Colon (tissue), 2 donors: ENCODE data around the gene APBA1.

Experiments
- FAIRE-seq: peaks from 2 replicates; lab custom pipeline; 2012; peaks lifted over from hg19 to GRCh38; lab: Jason Lieb, UNC
- donor health status: control.
- donor health status: control.

APBA1 gene

DNA sequence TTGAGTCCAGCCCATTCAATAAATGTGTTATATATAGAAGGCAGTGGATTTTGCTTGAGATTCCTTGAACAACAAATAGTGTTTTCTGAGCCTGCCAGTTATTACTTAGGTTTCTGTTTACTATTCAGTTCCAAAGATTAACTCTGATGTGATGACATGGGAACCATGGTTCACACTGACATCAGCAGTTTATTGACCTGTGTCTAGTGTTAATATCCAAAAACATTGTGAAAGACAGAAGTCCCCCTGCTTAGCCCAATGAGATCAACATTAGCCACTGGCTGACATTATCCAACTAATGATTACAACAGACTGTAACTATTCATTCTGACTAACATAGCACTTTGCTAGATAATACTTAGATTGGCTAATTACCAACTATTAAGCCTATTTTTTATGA lies 14.9 kb downstream of the APBA1 start:
- FAIRE-seq: no peak

- no peak for FAIRE-seq
These were observed 17.1 kb downstream of the APBA1 start for GRCh38 chr9:69655065-69655464.

GRCh38 chr9:69653261-69653660 lies 18.9 kb downstream of the APBA1 start:
- FAIRE-seq: no peak

GRCh38 chr9:69649566-69650250 lies 22.5 kb downstream of the APBA1 start:
- no peak for FAIRE-seq

- FAIRE-seq: no peak
These were observed 24.4 kb downstream of the APBA1 start for GRCh38 chr9:69647804-69648203.

DNA sequence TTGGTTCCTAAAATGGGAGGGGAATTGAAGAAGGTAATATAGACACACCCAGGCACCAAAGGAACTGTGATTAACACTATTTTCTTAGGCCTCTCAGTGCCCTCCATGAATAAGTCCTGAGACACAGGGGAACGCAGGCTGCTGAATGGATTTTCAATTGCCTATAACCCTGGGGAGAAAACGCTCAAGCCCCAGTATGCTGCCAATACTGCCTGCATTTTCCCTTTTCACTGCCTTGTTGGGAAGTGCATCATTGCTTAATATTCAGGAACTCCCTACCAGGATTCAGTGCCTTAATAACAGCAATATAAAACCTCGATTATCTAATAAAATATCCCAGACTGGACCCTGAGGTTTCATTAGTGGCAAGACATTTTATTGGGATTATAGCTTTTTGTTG lies 25.4 kb downstream of the APBA1 start:
- no peak for FAIRE-seq

GRCh38 chr9:69645488-69645887 lies 26.7 kb downstream of the APBA1 start:
- FAIRE-seq: no peak

- FAIRE-seq: no peak
These were observed 29.1 kb downstream of the APBA1 start for GRCh38 chr9:69643098-69643497.

DNA sequence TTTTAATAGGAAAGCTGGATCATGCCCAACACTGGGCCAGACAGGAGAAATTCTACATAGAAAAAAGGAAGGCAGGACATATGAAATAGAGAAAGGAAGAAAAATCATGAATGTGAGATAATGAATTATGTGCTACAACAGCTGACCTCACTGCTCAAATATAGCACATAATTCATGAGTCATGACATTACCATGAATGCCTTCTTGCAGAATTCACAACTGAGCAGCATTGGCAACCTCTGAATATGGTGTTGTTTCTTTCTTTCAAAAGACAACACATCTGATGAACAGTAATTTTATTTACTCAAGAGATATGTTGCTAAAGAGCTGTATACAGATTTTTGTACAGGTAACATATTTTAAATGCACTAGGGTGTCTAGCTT lies 34.4 kb downstream of the APBA1 start:
- no peak for FAIRE-seq

GRCh38 chr9:69637193-69637816 lies 34.9 kb downstream of the APBA1 start:
- no peak for FAIRE-seq

- no peak for FAIRE-seq
These were observed 38.5 kb downstream of the APBA1 start for GRCh38 chr9:69633716-69634115.

GRCh38 chr9:69632768-69633167 lies 39.4 kb downstream of the APBA1 start:
- no peak for FAIRE-seq

DNA sequence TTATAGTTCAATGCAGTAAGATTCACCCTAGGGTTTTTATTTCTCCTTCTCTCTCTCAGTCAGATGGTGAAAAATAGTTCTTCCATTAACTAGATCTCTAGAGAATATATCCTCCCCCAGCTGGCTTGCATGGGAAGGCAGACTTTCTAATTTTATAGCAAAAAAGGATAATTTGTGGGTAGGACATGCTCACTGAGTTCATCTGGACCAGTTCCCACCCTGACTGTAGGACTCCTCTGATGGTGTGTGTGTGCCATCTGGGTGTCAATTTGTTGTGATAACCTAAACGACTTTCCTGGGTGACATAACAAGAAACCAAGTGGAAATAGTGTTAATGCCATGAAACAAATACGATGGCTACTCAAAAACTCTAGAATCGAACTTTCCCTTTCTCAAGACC lies 44.9 kb downstream of the APBA1 start:
- FAIRE-seq: no peak

DNA sequence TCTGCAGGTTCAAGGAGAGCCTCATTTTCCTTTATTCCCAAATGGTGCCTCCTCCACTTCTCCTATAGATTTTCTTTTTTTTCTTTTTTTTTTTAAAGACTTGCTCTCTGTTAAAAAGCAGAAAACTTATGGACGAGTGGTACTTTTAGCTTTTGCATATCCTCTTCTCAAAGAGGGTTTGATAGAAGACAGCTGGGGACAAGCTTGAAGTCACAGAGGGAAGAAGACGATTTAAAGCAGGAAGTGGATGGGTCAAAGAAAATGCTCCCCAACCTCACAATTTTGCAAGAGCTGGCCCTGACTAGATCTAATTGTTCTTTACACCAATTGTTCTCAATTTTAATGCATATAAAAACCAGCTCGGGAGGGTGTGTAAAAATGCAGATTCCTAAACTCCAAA lies 48.9 kb downstream of the APBA1 start:
- FAIRE-seq: no peak

DNA sequence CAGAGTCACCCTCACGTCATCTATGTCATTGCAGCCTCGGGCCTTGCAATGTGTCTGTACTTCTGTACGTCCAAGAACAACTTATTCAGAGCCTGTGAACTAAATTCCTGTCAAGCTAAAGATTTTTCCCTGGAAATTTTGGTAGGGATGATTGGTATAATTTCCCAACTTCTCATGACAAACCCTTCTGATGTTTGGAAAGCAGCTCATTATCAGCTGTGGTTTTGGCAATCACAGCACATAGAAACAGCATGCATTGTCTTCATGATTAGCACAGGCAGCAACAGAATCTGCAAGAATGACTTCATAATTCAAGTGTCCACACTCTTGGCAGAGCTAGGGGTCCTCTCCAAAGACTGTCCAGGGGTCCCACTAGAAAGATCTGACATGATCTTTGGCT lies 49.5 kb downstream of the APBA1 start:
- FAIRE-seq: no peak

DNA sequence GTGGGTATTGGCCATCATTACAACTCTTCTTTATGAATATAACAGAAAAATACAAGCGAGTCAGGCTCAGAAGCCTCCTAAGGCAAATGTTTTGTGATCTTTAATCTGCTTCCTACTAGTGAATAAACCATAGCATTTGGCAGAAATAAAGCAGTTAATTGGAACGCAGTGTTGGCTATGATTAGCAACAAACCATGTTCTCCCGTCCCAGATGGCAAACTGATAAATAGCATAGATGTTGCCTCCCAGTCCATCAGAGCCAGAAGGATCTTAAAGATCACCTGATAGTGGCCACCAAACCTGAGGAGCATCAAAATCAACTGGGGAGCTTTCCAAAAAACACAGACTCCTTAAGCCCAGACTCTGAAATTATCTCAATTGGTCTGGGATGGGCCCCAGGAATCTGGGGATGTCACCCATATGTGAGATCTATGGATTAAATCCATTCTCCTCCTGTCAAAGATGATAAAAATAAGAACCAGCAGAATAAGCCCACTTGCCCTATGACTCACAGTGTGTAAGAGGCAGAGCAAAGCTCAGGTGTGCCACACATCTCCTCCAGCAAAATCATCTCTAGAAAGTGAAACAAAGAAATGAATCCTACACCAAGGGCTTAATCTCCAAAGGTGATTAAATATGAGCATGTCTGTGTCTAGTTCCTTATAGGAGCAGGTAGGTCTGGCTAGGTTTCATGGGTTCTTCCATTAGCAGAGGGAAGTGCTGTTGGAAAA lies 50.3 kb downstream of the APBA1 start:
- no peak for FAIRE-seq

DNA sequence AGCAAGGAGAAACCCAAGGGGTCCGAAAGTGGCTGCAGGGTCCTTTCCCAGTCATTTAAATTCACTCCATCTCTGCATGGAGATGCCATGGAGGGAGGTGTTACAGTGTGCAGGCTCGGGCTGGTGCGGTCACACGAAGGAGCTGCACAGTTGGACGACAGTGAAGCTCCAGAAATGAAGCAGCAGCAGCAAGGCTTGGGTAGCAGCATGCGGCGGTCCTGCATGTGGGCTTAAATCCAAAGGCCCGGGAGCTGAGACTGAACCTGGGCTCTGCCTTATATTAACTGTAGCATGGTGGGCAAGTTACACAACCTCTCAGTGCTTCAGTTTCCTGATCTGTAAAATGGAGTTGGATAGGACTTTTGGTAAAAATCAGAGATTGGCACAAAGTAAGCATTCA lies 51.4 kb downstream of the APBA1 start:
- no peak for FAIRE-seq

DNA sequence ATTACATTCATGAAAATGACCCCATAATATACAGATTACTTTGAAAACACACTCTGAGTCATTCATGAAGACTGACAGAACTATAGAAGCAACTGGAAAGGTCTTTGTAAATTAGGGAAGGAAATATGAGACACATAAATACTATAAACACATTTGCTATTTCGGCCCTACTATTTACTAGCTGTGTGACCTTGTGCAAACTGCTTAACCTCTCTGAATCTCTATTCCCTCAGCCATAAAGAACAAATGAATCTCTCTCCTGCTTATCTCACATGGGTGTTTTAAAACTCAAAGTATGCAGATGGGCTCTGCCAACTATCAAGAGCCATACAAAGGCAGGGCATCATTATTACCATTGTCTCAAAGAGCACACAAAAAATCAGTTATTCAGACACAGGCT lies 52.9 kb downstream of the APBA1 start:
- no peak for FAIRE-seq

- no peak for FAIRE-seq
These were observed 55.2 kb downstream of the APBA1 start for GRCh38 chr9:69617006-69617405.

DNA sequence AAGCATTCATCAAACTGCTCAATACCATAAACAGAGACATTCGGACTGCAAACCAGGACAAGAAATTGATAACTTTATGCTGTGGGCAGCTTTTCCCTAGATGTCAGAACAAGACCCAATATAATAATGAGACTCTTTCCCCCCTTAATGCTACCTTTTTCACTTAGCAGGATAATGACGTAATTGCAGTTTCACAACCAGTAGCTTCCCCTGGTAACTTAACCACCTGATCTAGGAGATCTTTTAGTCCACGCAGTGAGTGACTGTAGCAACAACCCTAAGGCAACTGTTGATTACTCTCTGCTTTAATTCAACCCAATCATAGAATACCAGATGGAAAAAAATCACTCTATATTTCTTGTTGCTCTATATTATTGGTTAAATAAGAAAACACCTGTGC lies 56.3 kb downstream of the APBA1 start:
- FAIRE-seq: no peak

DNA sequence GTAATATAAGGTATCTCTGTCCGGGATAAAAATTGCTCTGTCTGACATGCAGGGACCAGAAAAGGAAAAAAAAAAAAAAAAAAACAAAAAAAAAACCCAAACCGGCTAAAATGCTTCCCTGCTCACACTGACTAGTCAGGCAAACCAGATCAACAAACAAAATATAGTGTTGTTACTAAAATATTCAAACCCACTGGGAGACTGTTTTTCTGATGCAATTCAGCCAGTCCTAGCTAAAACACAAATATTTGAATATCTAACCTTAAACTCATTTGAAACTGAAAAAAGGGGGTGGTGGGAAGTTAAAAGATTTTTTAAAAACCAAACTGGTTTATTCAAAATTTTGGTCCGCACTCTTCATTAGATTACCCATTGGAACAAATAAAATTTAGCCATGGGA lies 61.0 kb downstream of the APBA1 start:
- no peak for FAIRE-seq

GRCh38 chr9:69609156-69609555 lies 63.0 kb downstream of the APBA1 start:
- FAIRE-seq: no peak

DNA sequence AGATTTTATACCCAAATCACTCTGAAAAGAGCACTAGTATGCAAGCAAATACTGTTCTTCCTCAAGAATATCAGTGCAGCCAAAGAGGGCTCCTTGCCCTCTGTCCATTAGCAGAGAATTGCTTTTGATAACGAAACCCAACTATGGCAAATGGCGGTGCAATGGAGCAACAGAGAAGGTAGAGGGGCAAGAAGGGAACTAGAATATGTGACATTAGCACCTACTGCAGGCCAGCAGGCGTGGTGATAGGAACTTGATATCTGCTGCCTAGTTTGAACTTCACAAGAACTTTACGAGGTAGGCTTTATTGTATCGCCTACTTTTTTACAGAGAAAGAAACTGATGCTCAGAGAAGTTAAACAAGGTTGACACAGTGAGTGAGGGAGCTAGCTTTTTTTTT lies 66.1 kb downstream of the APBA1 start:
- no peak for FAIRE-seq

- no peak for FAIRE-seq
These were observed 66.8 kb downstream of the APBA1 start for GRCh38 chr9:69605406-69605805.
